Loucy (cell line): ENCODE results near the gene TMEM225B.
A peak's percentile ranks its signal among the peaks of the same experiment; 100 is the strongest.

Source experiments
- H2AFZ ChIP-seq: fragments of 200-600 bp; sonication (generic); 2 replicates; pipeline ENCODE4 v1.6.0; 2016; ENCODE audit warnings: antibody characterized with exemption, mild to moderate bottlenecking, low read length, moderate library complexity
- H3F3A ChIP-seq: fragments of 200-600 bp; 2 replicates; pipeline ENCODE4 v1.6.0; 2016; ENCODE audit warnings: antibody characterized with exemption, low read depth, mild to moderate bottlenecking
- H3K27me3 ChIP-seq: fragments of 200-600 bp; sonication (generic); 2 replicates; pipeline ENCODE4 v1.6.1; 2014; ENCODE audit warnings: low read length, mild to moderate bottlenecking; ENCODE audit not compliant: insufficient read depth, poor library complexity, severe bottlenecking
- H3K36me3 ChIP-seq: fragments of 200-600 bp; sonication (generic); 2 replicates; pipeline ENCODE4 v1.6.1; 2016; ENCODE audit warnings: low read length; ENCODE audit not compliant: insufficient read depth
- H3K4me1 ChIP-seq: fragments of 200-600 bp; sonication (generic); 2 replicates; pipeline ENCODE4 v1.5.1; 2014; ENCODE audit warnings: low read length, mild to moderate bottlenecking; ENCODE audit not compliant: insufficient read depth, poor library complexity, severe bottlenecking
- H3K4me2 ChIP-seq: fragments of 200-600 bp; sonication (generic); 2 replicates; pipeline ENCODE4 v1.6.0; 2014; ENCODE audit warnings: antibody characterized with exemption, low read length, low read depth, mild to moderate bottlenecking; ENCODE audit not compliant: poor library complexity, severe bottlenecking
- H3K4me3 ChIP-seq: fragments of 200-600 bp; sonication (generic); 2 replicates; pipeline ENCODE4 v1.5.1; 2014; ENCODE audit warnings: low read length, mild to moderate bottlenecking, mixed read lengths; ENCODE audit not compliant: poor library complexity, severe bottlenecking
- H3K79me2 ChIP-seq: fragments of 200-600 bp; sonication (generic); 2 replicates; pipeline ENCODE4 v1.6.1; 2014; ENCODE audit warnings: low read length; ENCODE audit not compliant: insufficient read depth
- H3K9ac ChIP-seq: fragments of 200-600 bp; sonication (generic); 2 replicates; pipeline ENCODE4 v1.6.0; 2014; ENCODE audit warnings: mild to moderate bottlenecking, low read depth, low read length, moderate library complexity; ENCODE audit not compliant: poor library complexity, severe bottlenecking
- H3K9me2 ChIP-seq: fragments of 200-600 bp; sonication (generic); replicated peaks from 2 replicates; pipeline ENCODE4 v1.6.1; 2016; ENCODE audit warnings: low read depth, low read length, mixed read lengths
- H3K9me3 ChIP-seq: fragments of 200-600 bp; sonication (generic); 2 replicates; pipeline ENCODE4 v1.6.1; 2014; ENCODE audit warnings: mild to moderate bottlenecking, antibody characterized with exemption, low read length, low read depth; ENCODE audit not compliant: insufficient read depth
- H4K20me1 ChIP-seq: fragments of 200-600 bp; sonication (generic); 2 replicates; pipeline ENCODE4 v1.6.0; 2014; ENCODE audit warnings: antibody characterized with exemption, low read length, mild to moderate bottlenecking; ENCODE audit not compliant: insufficient read depth, poor library complexity, severe bottlenecking
- CTCF ChIP-seq: fragments of 200-600 bp; sonication (generic); conservative IDR thresholded peaks from 2 replicates; pipeline ENCODE4 v1.5.1; 2014; ENCODE audit warnings: mild to moderate bottlenecking, antibody characterized with exemption, low read length
- EZH2phosphoT487 ChIP-seq: fragments of 200-600 bp; IDR thresholded peaks from 2 replicates; pipeline ENCODE4 v1.6.1; 2018; ENCODE audit warnings: antibody characterized with exemption, mild to moderate bottlenecking, moderate library complexity, borderline replicate concordance

TMEM225B gene

GRCh38 chr7:99624484-99624883 lies 26.4 kb downstream of the TMEM225B start:
- Histone ChIP-seq H3K4me1 (peaks cover 67% of the 10 kb centered on the region), H2AFZ (no peak overlapping the region), H3K9me3 (no peaks in the 10 kb centered on the region), H3K4me3 (peak overlapping the region; percentile 76), H3K27me3 (no peaks in the 10 kb centered on the region), H4K20me1 (no peaks in the 10 kb centered on the region), H3K79me2 (peaks cover 65% of the 10 kb centered on the region), H3K4me2 (peak overlapping the region; percentile 100), H3K9ac (peak overlapping the region; percentile 90), H3F3A (peaks cover 4% of the 10 kb centered on the region; the same call in 1 of the 2 replicates), H3K36me3 (peaks cover 63% of the 10 kb centered on the region; the same call in 1 of the 2 replicates), H3K9me2 (no peaks in the 10 kb centered on the region)
- TF ChIP-seq EZH2phosphoT487: no peak
- peak; percentile 29 for TF ChIP-seq CTCF

DNA sequence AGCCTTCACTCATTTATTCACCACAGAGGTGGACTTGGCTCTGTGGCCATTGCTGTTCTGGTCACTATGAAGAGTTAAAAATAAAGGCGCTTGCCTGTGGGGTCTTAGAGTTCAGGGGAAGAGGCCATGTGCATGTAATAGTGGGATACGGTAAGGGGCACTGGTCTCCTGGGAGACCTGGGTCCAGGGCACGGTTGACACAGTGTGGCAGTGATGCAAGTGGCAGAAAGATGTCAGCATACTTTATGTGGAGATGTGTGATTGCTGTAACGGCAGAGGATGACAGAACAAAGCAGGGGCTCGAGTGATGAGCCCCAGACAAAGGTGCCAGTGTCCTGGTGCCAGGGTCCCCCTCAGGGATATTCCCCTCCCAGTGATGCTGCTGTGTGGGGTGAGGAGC lies 27.3 kb downstream of the TMEM225B start:
- Histone ChIP-seq H3K79me2 (peaks cover 56% of the 10 kb centered on the region), H3K27me3 (no peaks in the 10 kb centered on the region), H3F3A (peaks cover 4% of the 10 kb centered on the region; the same call in 1 of the 2 replicates), H4K20me1 (no peaks in the 10 kb centered on the region), H3K4me3 (peak overlapping the region; percentile 76), H3K4me2 (peak overlapping the region; percentile 100), H2AFZ (no peak overlapping the region), H3K9me2 (no peaks in the 10 kb centered on the region), H3K36me3 (peaks cover 63% of the 10 kb centered on the region; the same call in 1 of the 2 replicates), H3K9ac (peak overlapping the region; percentile 90), H3K4me1 (peaks cover 62% of the 10 kb centered on the region), H3K9me3 (no peaks in the 10 kb centered on the region)
- TF ChIP-seq CTCF: no peak
- no peak for TF ChIP-seq EZH2phosphoT487

DNA sequence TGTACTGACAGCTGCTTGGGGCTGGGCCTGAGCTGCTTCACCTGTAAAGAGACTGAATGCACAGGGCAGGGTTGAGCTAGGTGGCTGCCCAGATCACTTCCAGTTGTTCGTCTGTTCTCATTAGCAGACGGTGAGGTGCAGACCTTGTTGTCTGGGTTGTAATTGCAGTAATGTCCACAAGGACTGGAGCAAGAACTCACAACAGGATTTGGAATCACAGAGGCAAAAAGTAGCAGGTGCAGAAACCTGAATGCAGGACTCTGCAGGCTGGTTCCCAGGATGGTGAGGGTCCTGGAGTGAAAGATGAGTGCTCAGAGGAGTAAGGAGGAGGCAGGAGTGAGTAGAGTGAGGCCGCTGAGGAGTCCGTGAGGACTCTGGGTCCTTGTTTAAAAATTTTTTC lies 27.9 kb downstream of the TMEM225B start:
- H3K79me2 ChIP-seq: peaks cover 53% of the 10 kb centered on the region
- H3K4me3 ChIP-seq: peak overlapping the region; percentile 76
- H3K36me3 ChIP-seq: peaks cover 67% of the 10 kb centered on the region; the same call in 1 of the 2 replicates
- peaks cover 4% of the 10 kb centered on the region; the same call in 1 of the 2 replicates for H3F3A ChIP-seq
- H3K9me2 ChIP-seq: no peaks in the 10 kb centered on the region
- H3K27me3 ChIP-seq: no peaks in the 10 kb centered on the region
- TF ChIP-seq CTCF (peak; percentile 25; the same call in 1 of the 2 replicates), EZH2phosphoT487 (no peak)
- no peak overlapping the region for H2AFZ ChIP-seq
- no peaks in the 10 kb centered on the region for H3K9me3 ChIP-seq
- H3K4me2 ChIP-seq: peak overlapping the region; percentile 100
- H3K4me1 ChIP-seq: peaks cover 56% of the 10 kb centered on the region
- no peaks in the 10 kb centered on the region for H4K20me1 ChIP-seq
- peak overlapping the region; percentile 90 for H3K9ac ChIP-seq
